T-helper 17 cell (primary cell): ENCODE results near the gene FBLN2. TPM values are rescaled to one million over a fixed set of nuclear protein-coding genes. Genes with fewer than 3 reads are reported as not detected.
"Not testable (repeated sequence)": the region's sequence is repeated elsewhere in the genome, so short reads cannot be mapped to it uniquely, and the experiment has no call there.

Experiments used
- ATAC-seq: fragments of 150-1000 bp; cut with Tn5 transposase; 2 replicates; pipeline ENCODE4 v1.10.0; 2021; ENCODE audit warnings: mild to moderate bottlenecking, moderate library complexity
- DNase-seq, 3 donors: peaks; one replicate each; pipeline versions ENCODE4 v3.0.0 to v3.0.0-alpha.2; 2020 to 2021
- H3K9me3 ChIP-seq: one replicate; pipeline ENCODE4 v1.7.0; 2013; ENCODE audit warnings: low read length, mild to moderate bottlenecking; ENCODE audit not compliant: control insufficient read depth, poor library complexity, severe bottlenecking
- H3K27ac Mint-ChIP-seq: one replicate; pipeline ENCODE4 v1.8.0; 2022; ENCODE audit warnings: mild to moderate bottlenecking, moderate library complexity, mixed read lengths
- H3K27me3 Mint-ChIP-seq: one replicate; pipeline ENCODE4 v1.8.0; 2022; ENCODE audit warnings: mixed read lengths
- H3K36me3 Mint-ChIP-seq: one replicate; pipeline ENCODE4 v1.8.0; 2022; ENCODE audit warnings: low read depth, mixed read lengths
- H3K4me1 Mint-ChIP-seq: one replicate; pipeline ENCODE4 v1.8.0; 2022; ENCODE audit warnings: mild to moderate bottlenecking, mixed read lengths
- H3K4me3 Mint-ChIP-seq: one replicate; pipeline ENCODE4 v1.8.0; 2022; ENCODE audit warnings: mild to moderate bottlenecking, moderate library complexity, mixed read lengths
- total RNA-seq, 4 donors: library from RNA in 2 of 4; stranded (reverse) in 2 of 4; gene quantifications; one replicate each; pipeline ENCODE4 v1.2.3 and lab custom pipeline; 2022 to 2026

Gene FBLN2
- total RNA-seq (1 to 10 TPM in 1 of 2 donors, not detected in 1; 1.5 TPM), total RNA-seq (lab: John Stamatoyannopoulos, UW) (0 reads per million in 2 donors)

- H3K9me3 ChIP-seq: no peaks in the 10 kb centered on the region
- Mint-ChIP-seq H3K27me3 (peaks cover 71% of the 10 kb centered on the region), H3K4me3 (peak within 1 kb of the TSS; percentile 88), H3K27ac (no peak within 1 kb of the TSS), H3K36me3 (peaks cover 14% of the 10 kb centered on the region), H3K4me1 (peaks cover 24% of the 10 kb centered on the region)
- ATAC-seq (no peak), DNase-seq (no peak)
Measured at GRCh38 chr3:13548696-13549622, at the start of gene FBLN2. Gene FBLN2 (plus strand): TSS chr3:13549125. CDS start chr3:13570356, 21,231 bp downstream.

GRCh38 chr3:13499246-13499645 lies 49.7 kb upstream of the FBLN2 start:
- not testable (repeated sequence) for ATAC-seq, H3K27me3 Mint-ChIP-seq, H3K9me3 ChIP-seq, DNase-seq, H3K4me1 Mint-ChIP-seq, H3K4me3 Mint-ChIP-seq, H3K27ac Mint-ChIP-seq, H3K36me3 Mint-ChIP-seq

GRCh38 chr3:13500133-13500885 lies 48.6 kb upstream of the FBLN2 start:
- DNase-seq: no peak
- Mint-ChIP-seq H3K4me1 (peaks cover 5% of the 10 kb centered on the region), H3K36me3 (no peaks in the 10 kb centered on the region), H3K27me3 (no peaks in the 10 kb centered on the region), H3K27ac (no peak overlapping the region), H3K4me3 (no peak overlapping the region)
- H3K9me3 ChIP-seq: no peaks in the 10 kb centered on the region
- ATAC-seq: no peak

GRCh38 chr3:13501056-13501455 lies 47.9 kb upstream of the FBLN2 start:
- no peaks in the 10 kb centered on the region for H3K9me3 ChIP-seq
- Mint-ChIP-seq H3K4me3 (no peak overlapping the region), H3K36me3 (no peaks in the 10 kb centered on the region), H3K27ac (no peak overlapping the region), H3K4me1 (peaks cover 2% of the 10 kb centered on the region), H3K27me3 (no peaks in the 10 kb centered on the region)
- no peak for ATAC-seq
- DNase-seq: no peak

DNA sequence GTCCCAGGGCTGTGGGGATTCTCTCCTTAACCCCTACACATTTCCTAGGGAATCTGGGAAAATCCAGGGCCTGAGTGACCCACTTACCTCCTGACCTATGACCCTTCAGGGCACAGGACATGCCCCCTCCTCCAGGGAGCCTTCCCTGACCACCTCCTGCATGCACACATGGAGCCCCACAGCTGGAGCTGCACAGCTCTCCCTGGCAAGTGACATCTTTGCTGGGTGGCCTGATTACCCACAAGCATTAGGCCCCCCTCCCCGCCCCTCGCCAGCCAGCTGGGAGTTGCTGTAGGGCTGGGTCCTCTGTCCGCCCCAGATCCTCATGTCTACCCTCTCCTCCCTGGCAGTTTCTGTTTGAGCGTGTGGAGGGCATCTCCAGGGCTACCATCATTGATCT lies 47.4 kb upstream of the FBLN2 start:
- Mint-ChIP-seq H3K36me3 (no peaks in the 10 kb centered on the region), H3K4me3 (no peak overlapping the region), H3K4me1 (peaks cover 2% of the 10 kb centered on the region), H3K27me3 (no peaks in the 10 kb centered on the region), H3K27ac (no peak overlapping the region)
- DNase-seq (no peak), ATAC-seq (no peak)
- H3K9me3 ChIP-seq: no peaks in the 10 kb centered on the region

DNA sequence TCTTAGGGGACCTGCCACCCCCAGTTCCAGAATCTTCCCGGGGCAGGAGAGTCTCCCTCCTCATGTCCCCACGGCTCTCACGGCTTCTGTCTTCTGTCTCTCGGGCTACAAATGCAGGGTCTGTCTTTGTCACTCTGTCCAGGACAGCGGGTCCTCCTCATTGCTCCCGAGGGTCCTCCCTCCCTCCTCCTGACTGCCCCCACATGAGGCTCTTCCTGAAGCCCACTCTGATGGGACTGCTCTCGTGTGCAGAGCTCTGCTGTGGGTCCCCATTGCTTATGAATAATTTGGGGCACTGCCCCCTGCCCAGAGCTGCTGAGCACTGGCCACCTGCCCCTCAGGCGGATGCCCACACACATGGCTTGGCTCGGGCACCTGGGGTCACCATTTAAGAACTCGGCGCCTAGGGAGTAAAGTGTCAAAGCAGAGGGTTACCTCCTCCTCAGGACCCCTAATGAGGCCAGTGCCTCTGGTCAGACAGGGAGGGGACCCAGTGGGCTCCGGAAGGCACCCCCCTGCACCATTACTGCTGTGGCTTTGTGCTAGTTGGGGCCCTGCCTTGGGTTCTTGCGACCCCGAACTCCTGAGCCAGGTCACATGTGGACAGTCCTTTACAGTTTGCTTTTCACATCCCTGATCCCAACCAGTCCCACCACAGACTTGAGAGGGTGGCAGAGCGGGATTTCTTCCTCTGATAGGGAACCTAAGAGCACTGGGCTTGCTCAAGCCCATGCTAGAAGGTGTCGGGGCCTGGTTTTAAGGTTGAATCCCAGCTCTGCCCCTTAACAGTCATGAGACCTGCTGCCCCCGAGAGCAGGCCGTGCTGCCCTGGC lies 46.8 kb upstream of the FBLN2 start:
- Mint-ChIP-seq H3K4me3 (no peak overlapping the region), H3K27ac (no peak overlapping the region), H3K36me3 (no peaks in the 10 kb centered on the region), H3K4me1 (peaks cover 2% of the 10 kb centered on the region), H3K27me3 (no peaks in the 10 kb centered on the region)
- H3K9me3 ChIP-seq: no peaks in the 10 kb centered on the region
- DNase-seq (no peak), ATAC-seq (no peak)

DNA sequence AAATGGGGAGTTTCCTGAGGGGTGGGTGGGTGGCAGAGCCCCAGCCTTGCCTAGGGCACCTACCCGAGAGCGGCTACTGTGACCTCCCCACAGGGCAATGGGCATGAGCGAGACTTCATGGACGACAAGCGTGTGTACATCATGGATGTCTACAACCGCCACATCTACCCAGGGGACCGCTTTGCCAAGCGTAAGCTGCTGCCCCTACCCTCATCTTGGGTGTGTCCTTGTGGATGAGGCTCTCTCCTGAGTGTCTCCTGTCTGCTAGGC lies 46.2 kb upstream of the FBLN2 start:
- ATAC-seq: no peak
- no peak overlapping the region for H3K4me3 Mint-ChIP-seq

DNA sequence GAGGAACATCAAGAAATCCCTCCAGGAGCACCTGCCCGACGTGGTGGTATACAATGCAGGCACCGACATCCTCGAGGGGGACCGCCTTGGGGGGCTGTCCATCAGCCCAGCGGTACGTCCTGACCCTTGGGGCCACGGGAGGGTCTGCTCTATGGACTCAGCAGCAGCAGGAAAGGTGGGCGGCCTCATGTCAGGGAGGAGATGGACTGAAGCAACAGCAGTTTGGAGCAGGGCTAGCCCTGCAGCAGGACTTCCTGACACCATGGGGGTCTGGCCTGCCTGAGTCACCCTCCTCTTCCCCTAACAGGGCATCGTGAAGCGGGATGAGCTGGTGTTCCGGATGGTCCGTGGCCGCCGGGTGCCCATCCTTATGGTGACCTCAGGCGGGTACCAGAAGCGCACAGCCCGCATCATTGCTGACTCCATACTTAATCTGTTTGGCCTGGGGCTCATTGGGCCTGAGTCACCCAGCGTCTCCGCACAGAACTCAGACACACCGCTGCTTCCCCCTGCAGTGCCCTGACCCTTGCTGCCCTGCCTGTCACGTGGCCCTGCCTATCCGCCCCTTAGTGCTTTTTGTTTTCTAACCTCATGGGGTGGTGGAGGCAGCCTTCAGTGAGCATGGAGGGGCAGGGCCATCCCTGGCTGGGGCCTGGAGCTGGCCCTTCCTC lies 44.6 kb upstream of the FBLN2 start:
- Mint-ChIP-seq H3K27me3 (no peaks in the 10 kb centered on the region), H3K27ac (no peak overlapping the region), H3K4me3 (no peak overlapping the region), H3K4me1 (peaks cover 2% of the 10 kb centered on the region), H3K36me3 (no peaks in the 10 kb centered on the region)
- H3K9me3 ChIP-seq: no peaks in the 10 kb centered on the region
- DNase-seq: no peak
- no peak for ATAC-seq

More for the DNA sequence above, 46.2 kb upstream of the FBLN2 start:
- no peaks in the 10 kb centered on the region for H3K9me3 ChIP-seq
- H3K36me3 Mint-ChIP-seq: no peaks in the 10 kb centered on the region
- H3K27ac Mint-ChIP-seq: no peak overlapping the region
- peaks cover 2% of the 10 kb centered on the region for H3K4me1 Mint-ChIP-seq
- H3K27me3 Mint-ChIP-seq: no peaks in the 10 kb centered on the region
- no peak for DNase-seq

- no peaks in the 10 kb centered on the region for H3K9me3 ChIP-seq
- Mint-ChIP-seq H3K4me1 (peaks cover 2% of the 10 kb centered on the region), H3K27me3 (no peaks in the 10 kb centered on the region), H3K27ac (no peak overlapping the region), H3K36me3 (no peaks in the 10 kb centered on the region), H3K4me3 (no peak overlapping the region)
- DNase-seq (no peak), ATAC-seq (no peak)
Measured at GRCh38 chr3:13505147-13506130, 43.5 kb upstream of the FBLN2 start.

- no peaks in the 10 kb centered on the region for H3K9me3 ChIP-seq
- no peak overlapping the region for H3K4me3 Mint-ChIP-seq
- no peaks in the 10 kb centered on the region for H3K36me3 Mint-ChIP-seq
- H3K4me1 Mint-ChIP-seq: no peaks in the 10 kb centered on the region
- no peak overlapping the region for H3K27ac Mint-ChIP-seq
- no peaks in the 10 kb centered on the region for H3K27me3 Mint-ChIP-seq
- DNase-seq: no peak
- no peak for ATAC-seq
Measured at GRCh38 chr3:13506239-13506638, 42.7 kb upstream of the FBLN2 start.

- H3K27me3 Mint-ChIP-seq: no peaks in the 10 kb centered on the region
- no peaks in the 10 kb centered on the region for H3K4me1 Mint-ChIP-seq
- no peak overlapping the region for H3K4me3 Mint-ChIP-seq
- no peaks in the 10 kb centered on the region for H3K36me3 Mint-ChIP-seq
- ATAC-seq (no peak), DNase-seq (no peak)
- H3K9me3 ChIP-seq: no peaks in the 10 kb centered on the region
- peak overlapping the region; percentile 9 for H3K27ac Mint-ChIP-seq
Measured at GRCh38 chr3:13506680-13507079, 42.2 kb upstream of the FBLN2 start.

- H3K4me3 Mint-ChIP-seq: no peak overlapping the region
- H3K9me3 ChIP-seq: no peaks in the 10 kb centered on the region
- DNase-seq: no peak
- ATAC-seq: no peak
- no peaks in the 10 kb centered on the region for H3K36me3 Mint-ChIP-seq
- H3K27me3 Mint-ChIP-seq: no peaks in the 10 kb centered on the region
- H3K4me1 Mint-ChIP-seq: peaks cover 4% of the 10 kb centered on the region
- peak overlapping the region; percentile 9 for H3K27ac Mint-ChIP-seq
Measured at GRCh38 chr3:13507247-13507569, 41.7 kb upstream of the FBLN2 start.
